ENCODE data around the gene UBE2E2.
"Not testable (repeated sequence)": the region's sequence is repeated elsewhere in the genome, so short reads cannot be mapped to it uniquely, and the experiment has no call there.

UBE2E2 gene

GRCh38 chr3:23608650-23609049 is 405.5 kb downstream of the UBE2E2 start:
- peaks cover 2% of the 10 kb centered on the region for H3K27me3 ChIP-seq (ENCODE audit: control insufficient read depth, insufficient read depth, low read length)
- no peak overlapping the region for H3K9ac ChIP-seq (ENCODE audit: low read depth, low read length)
- no peaks in the 10 kb centered on the region for H3K36me3 ChIP-seq (ENCODE audit: insufficient read depth, low read length)
- no peaks in the 10 kb centered on the region for H3K9me3 ChIP-seq (replicated peaks; ENCODE audit: low read length)
- no peak overlapping the region for H3K4me3 ChIP-seq (ENCODE audit: low read length)
- peaks cover 23% of the 10 kb centered on the region for H3K4me1 ChIP-seq (ENCODE audit: control insufficient read depth, insufficient read depth, low read length)
- H3K4me2 ChIP-seq (ENCODE audit: low read length) = no peak overlapping the region

GRCh38 chr3:23611737-23612295 is 408.7 kb downstream of the UBE2E2 start:
- Histone ChIP-seq H3K9ac (ENCODE audit: low read depth, low read length) (peak overlapping the region; percentile 53), H3K9me3 (replicated peaks; ENCODE audit: low read length) (no peaks in the 10 kb centered on the region), H3K27me3 (ENCODE audit: control insufficient read depth, insufficient read depth, low read length) (peaks cover 2% of the 10 kb centered on the region), H3K4me2 (ENCODE audit: low read length) (peak overlapping the region; percentile 65), H3K36me3 (ENCODE audit: insufficient read depth, low read length) (no peaks in the 10 kb centered on the region), H3K4me3 (ENCODE audit: low read length) (peak overlapping the region; percentile 34), H3K4me1 (ENCODE audit: control insufficient read depth, insufficient read depth, low read length) (peaks cover 23% of the 10 kb centered on the region)

GRCh38 chr3:23612296-23612891 is 409.3 kb downstream of the UBE2E2 start:
- Histone ChIP-seq H3K4me2 (ENCODE audit: low read length) (peak overlapping the region; percentile 65), H3K9ac (ENCODE audit: low read depth, low read length) (peak overlapping the region; percentile 53), H3K9me3 (replicated peaks; ENCODE audit: low read length) (no peaks in the 10 kb centered on the region), H3K4me3 (ENCODE audit: low read length) (peak overlapping the region; percentile 34), H3K36me3 (ENCODE audit: insufficient read depth, low read length) (no peaks in the 10 kb centered on the region), H3K4me1 (ENCODE audit: control insufficient read depth, insufficient read depth, low read length) (peaks cover 23% of the 10 kb centered on the region), H3K27me3 (ENCODE audit: control insufficient read depth, insufficient read depth, low read length) (peaks cover 2% of the 10 kb centered on the region)

GRCh38 chr3:23615068-23615467 is 411.9 kb downstream of the UBE2E2 start:
- Histone ChIP-seq H3K9me3 (replicated peaks; ENCODE audit: low read length) (no peaks in the 10 kb centered on the region), H3K9ac (ENCODE audit: low read depth, low read length) (no peak overlapping the region), H3K4me3 (ENCODE audit: low read length) (no peak overlapping the region), H3K36me3 (ENCODE audit: insufficient read depth, low read length) (no peaks in the 10 kb centered on the region), H3K4me1 (ENCODE audit: control insufficient read depth, insufficient read depth, low read length) (peaks cover 23% of the 10 kb centered on the region), H3K4me2 (ENCODE audit: low read length) (no peak overlapping the region), H3K27me3 (ENCODE audit: control insufficient read depth, insufficient read depth, low read length) (no peaks in the 10 kb centered on the region)

- H3K4me2 ChIP-seq (ENCODE audit: low read length); H3K4me1 ChIP-seq (ENCODE audit: control insufficient read depth, insufficient read depth, low read length); H3K27me3 ChIP-seq (ENCODE audit: control insufficient read depth, insufficient read depth, low read length); H3K9me3 ChIP-seq (replicated peaks; ENCODE audit: low read length); H3K9ac ChIP-seq (ENCODE audit: low read depth, low read length); H3K36me3 ChIP-seq (ENCODE audit: insufficient read depth, low read length); H3K4me3 ChIP-seq (ENCODE audit: low read length): not testable (repeated sequence)
These were observed 415.3 kb downstream of the UBE2E2 start for GRCh38 chr3:23618475-23618874.

- H3K36me3 ChIP-seq (ENCODE audit: insufficient read depth, low read length) = no peaks in the 10 kb centered on the region
- H3K4me3 ChIP-seq (ENCODE audit: low read length) = no peak overlapping the region
- no peaks in the 10 kb centered on the region for H3K4me1 ChIP-seq (ENCODE audit: control insufficient read depth, insufficient read depth, low read length)
- H3K27me3 ChIP-seq (ENCODE audit: control insufficient read depth, insufficient read depth, low read length) = no peaks in the 10 kb centered on the region
- no peak overlapping the region for H3K4me2 ChIP-seq (ENCODE audit: low read length)
- no peaks in the 10 kb centered on the region for H3K9me3 ChIP-seq (replicated peaks; ENCODE audit: low read length)
- no peak overlapping the region for H3K9ac ChIP-seq (ENCODE audit: low read depth, low read length)
These were observed 416.8 kb downstream of the UBE2E2 start for GRCh38 chr3:23619705-23620637.

GRCh38 chr3:23620638-23621015 is 417.5 kb downstream of the UBE2E2 start:
- Histone ChIP-seq H3K36me3 (ENCODE audit: insufficient read depth, low read length) (no peaks in the 10 kb centered on the region), H3K27me3 (ENCODE audit: control insufficient read depth, insufficient read depth, low read length) (no peaks in the 10 kb centered on the region), H3K4me2 (ENCODE audit: low read length) (no peak overlapping the region), H3K9me3 (replicated peaks; ENCODE audit: low read length) (no peaks in the 10 kb centered on the region), H3K4me3 (ENCODE audit: low read length) (no peak overlapping the region), H3K4me1 (ENCODE audit: control insufficient read depth, insufficient read depth, low read length) (no peaks in the 10 kb centered on the region), H3K9ac (ENCODE audit: low read depth, low read length) (no peak overlapping the region)

- H3K4me1 ChIP-seq (ENCODE audit: control insufficient read depth, insufficient read depth, low read length) = no peaks in the 10 kb centered on the region
- no peak overlapping the region for H3K4me2 ChIP-seq (ENCODE audit: low read length)
- no peaks in the 10 kb centered on the region for H3K9me3 ChIP-seq (replicated peaks; ENCODE audit: low read length)
- no peaks in the 10 kb centered on the region for H3K27me3 ChIP-seq (ENCODE audit: control insufficient read depth, insufficient read depth, low read length)
- H3K36me3 ChIP-seq (ENCODE audit: insufficient read depth, low read length) = no peaks in the 10 kb centered on the region
- no peak overlapping the region for H3K9ac ChIP-seq (ENCODE audit: low read depth, low read length)
- H3K4me3 ChIP-seq (ENCODE audit: low read length) = no peak overlapping the region
These were observed 420.7 kb downstream of the UBE2E2 start for GRCh38 chr3:23623844-23624243.

- Histone ChIP-seq H3K9me3 (replicated peaks; ENCODE audit: low read length) (no peaks in the 10 kb centered on the region), H3K4me3 (ENCODE audit: low read length) (no peak overlapping the region)
These were observed 421.2 kb downstream of the UBE2E2 start for GRCh38 chr3:23624305-23624704.

GRCh38 chr3:23626442-23626841 is 423.3 kb downstream of the UBE2E2 start:
- no peaks in the 10 kb centered on the region for H3K9me3 ChIP-seq (replicated peaks; ENCODE audit: low read length)
- no peaks in the 10 kb centered on the region for H3K27me3 ChIP-seq (ENCODE audit: control insufficient read depth, insufficient read depth, low read length)
- no peaks in the 10 kb centered on the region for H3K36me3 ChIP-seq (ENCODE audit: insufficient read depth, low read length)
- no peak overlapping the region for H3K9ac ChIP-seq (ENCODE audit: low read depth, low read length)
- H3K4me1 ChIP-seq (ENCODE audit: control insufficient read depth, insufficient read depth, low read length) = peaks cover 6% of the 10 kb centered on the region
- no peak overlapping the region for H3K4me3 ChIP-seq (ENCODE audit: low read length)
- no peak overlapping the region for H3K4me2 ChIP-seq (ENCODE audit: low read length)

More at GRCh38 chr3:23624305-23624704, 421.2 kb downstream of the UBE2E2 start:
- no peak overlapping the region for H3K4me2 ChIP-seq (ENCODE audit: low read length)
- peaks cover 3% of the 10 kb centered on the region for H3K4me1 ChIP-seq (ENCODE audit: control insufficient read depth, insufficient read depth, low read length)
- H3K9ac ChIP-seq (ENCODE audit: low read depth, low read length) = no peak overlapping the region
- H3K36me3 ChIP-seq (ENCODE audit: insufficient read depth, low read length) = no peaks in the 10 kb centered on the region
- no peaks in the 10 kb centered on the region for H3K27me3 ChIP-seq (ENCODE audit: control insufficient read depth, insufficient read depth, low read length)

GRCh38 chr3:23629181-23629894 is 426.2 kb downstream of the UBE2E2 start:
- H3K4me1 ChIP-seq (ENCODE audit: control insufficient read depth, insufficient read depth, low read length) = peaks cover 6% of the 10 kb centered on the region
- H3K4me3 ChIP-seq (ENCODE audit: low read length) = no peak overlapping the region
- H3K4me2 ChIP-seq (ENCODE audit: low read length) = no peak overlapping the region
- H3K36me3 ChIP-seq (ENCODE audit: insufficient read depth, low read length) = no peaks in the 10 kb centered on the region
- H3K27me3 ChIP-seq (ENCODE audit: control insufficient read depth, insufficient read depth, low read length) = no peaks in the 10 kb centered on the region
- H3K9ac ChIP-seq (ENCODE audit: low read depth, low read length) = no peak overlapping the region
- no peaks in the 10 kb centered on the region for H3K9me3 ChIP-seq (replicated peaks; ENCODE audit: low read length)
